AG09309 (cell line): ENCODE results near the gene SNX15.
A peak's percentile ranks its signal among the peaks of the same experiment; 100 is the strongest.
"Not testable (repeated sequence)": the region's sequence is repeated elsewhere in the genome, so short reads cannot be mapped to it uniquely, and the experiment has no call there.

Source experiments
- DNase-seq: peaks from one replicate; pipeline ENCODE4 v3.0.0-alpha.2; 2010; ENCODE audit warnings: low read depth
- H3K4me3 ChIP-seq: 2 replicates; pipeline ENCODE4 v1.5.1; 2011; ENCODE audit warnings: mild to moderate bottlenecking, low read depth, low read length, moderate library complexity; ENCODE audit not compliant: control insufficient read depth
- CTCF ChIP-seq: IDR thresholded peaks from 2 replicates; pipeline ENCODE4 v1.5.1; 2011; ENCODE audit warnings: mild to moderate bottlenecking, low read depth, low read length, inconsistent platforms; ENCODE audit not compliant: insufficient read depth, control insufficient read depth; ENCODE audit errors: missing control alignments

The SNX15 gene

DNA sequence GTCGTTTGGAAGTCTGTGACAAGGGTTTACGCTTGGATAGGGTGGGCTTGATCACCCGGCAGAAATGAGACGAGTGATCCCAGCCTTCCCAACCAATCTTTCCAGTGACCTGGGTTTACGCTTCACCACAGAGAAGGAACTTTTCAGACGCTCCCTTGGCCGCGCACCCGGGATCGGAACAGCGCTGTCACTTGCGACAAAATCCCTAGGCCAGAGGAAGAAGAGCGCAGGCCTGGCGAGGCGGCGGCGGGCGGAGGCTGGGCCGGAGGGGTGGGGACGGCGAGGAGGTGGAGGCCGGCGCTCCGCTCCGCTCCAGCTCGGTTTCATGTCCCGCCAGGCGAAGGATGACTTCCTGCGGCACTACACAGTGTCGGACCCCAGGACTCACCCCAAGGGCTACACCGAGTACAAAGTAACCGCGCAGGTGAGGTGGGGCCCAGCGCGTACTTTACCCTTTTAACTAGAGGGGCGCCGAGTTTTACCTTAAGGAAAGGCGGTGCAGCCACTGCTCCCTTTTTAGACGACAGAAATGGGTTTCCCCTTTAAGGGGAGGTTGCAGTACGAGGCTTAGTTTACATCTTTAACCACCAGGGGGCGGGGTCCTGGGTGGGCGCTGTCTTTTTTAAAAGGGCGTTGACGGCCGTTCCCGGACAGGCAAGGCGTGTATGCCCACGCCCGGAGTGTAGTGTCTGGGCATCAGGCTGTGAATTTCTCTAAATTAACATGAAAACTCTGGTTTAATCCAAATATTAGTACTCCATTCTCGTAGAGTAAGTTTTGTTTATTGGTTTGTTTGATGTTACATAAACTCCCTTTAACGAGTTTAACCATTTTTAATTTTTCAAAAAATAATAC is at the start of gene SNX15:
Gene SNX15 (plus strand): TSS at position 227 of the 855 bp plus-strand sequence. CDS start 99 bp downstream, at position 326.
- H3K4me3 ChIP-seq = peak within 1 kb of the TSS; percentile 78
- DNase-seq = peak; percentile 87
- TF ChIP-seq CTCF = peak; percentile 68

DNA sequence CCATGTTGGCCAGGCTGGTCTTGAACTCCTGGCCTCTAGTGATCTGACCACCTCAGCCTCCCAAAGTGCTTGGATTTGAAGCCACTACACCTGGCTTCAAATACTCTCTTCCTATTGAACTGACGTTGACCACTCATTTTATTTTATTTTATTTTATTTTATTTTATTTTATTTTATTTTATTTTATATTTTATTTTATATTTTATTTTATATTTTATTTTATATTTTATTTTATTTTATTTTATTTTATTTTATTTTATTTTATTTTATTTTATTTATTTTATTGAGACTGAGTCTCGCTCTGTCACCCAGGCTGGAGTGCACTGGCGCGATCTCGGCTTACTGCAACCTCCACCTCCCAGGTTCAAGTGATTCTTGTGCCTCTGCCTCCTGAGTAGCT is 43.9 kb upstream of the SNX15 start:
- not testable (repeated sequence) for H3K4me3 ChIP-seq, DNase-seq

GRCh38 chr11:64987998-64988854 is 39.0 kb upstream of the SNX15 start:
- no peak for TF ChIP-seq CTCF
- DNase-seq = no peak
- no peak overlapping the region for H3K4me3 ChIP-seq

GRCh38 chr11:64989416-64989815 is 37.8 kb upstream of the SNX15 start:
- no peak overlapping the region for H3K4me3 ChIP-seq
- no peak for TF ChIP-seq CTCF
- no peak for DNase-seq

GRCh38 chr11:64990222-64990923 is 36.9 kb upstream of the SNX15 start:
- no peak overlapping the region for H3K4me3 ChIP-seq
- no peak for TF ChIP-seq CTCF
- no peak for DNase-seq

DNA sequence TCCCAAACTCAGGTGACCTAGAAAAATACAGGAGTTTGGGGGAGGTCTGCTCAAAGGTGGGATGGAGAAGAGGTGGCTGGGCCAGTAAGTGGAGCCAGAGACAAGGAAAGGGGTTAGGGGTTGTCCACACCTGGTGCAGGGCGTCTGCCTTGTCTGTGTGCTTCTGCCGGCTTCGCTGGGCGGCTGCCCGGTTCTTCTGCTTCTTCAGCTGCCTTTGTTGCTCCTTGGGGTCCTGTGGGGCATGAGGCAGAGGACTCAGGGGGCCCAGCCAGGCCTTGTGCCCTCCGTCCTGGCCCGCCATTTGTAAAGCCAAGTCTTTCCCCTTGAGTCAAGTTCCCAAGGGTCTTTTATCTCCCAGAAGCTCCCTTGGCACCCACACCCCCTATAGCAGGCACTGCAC is 32.9 kb upstream of the SNX15 start:
- DNase-seq = no peak
- no peak overlapping the region for H3K4me3 ChIP-seq
- TF ChIP-seq CTCF = no peak

DNA sequence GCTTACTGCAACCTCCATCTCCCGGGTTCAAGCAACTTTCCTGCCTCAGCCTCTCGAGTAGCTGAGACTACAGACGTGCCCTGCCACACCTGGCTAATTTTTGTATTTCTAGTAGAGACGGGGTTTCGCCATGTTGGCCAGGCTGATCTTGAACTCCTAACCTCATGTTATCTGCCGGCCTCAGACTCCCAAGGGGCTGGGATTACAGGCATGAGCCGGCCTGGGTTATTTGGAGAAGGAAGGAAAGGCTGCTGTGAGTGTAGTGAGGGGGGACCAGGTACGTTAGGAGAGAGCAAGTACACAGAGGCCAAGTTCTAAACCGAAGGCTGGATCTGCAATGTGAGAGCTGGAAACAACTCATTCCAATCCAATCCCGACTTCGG is 30.9 kb upstream of the SNX15 start:
- peak overlapping the region; percentile 26 for H3K4me3 ChIP-seq
- TF ChIP-seq CTCF = no peak
- no peak for DNase-seq
